PFSK-1 (cell line): ENCODE results near the gene ENDOD1.

ENCODE experiments used
- POLR2AphosphoS5 ChIP-seq: IDR thresholded peaks from 2 replicates; pipeline ENCODE4 v1.6.1; 2012; ENCODE audit warnings: low read depth, mild to moderate bottlenecking, control low read depth, low read length, moderate library complexity
- SIN3A ChIP-seq: IDR thresholded peaks from 2 replicates; pipeline ENCODE4 v1.6.1; 2012; ENCODE audit warnings: mild to moderate bottlenecking, low read length, moderate library complexity, borderline replicate concordance; ENCODE audit not compliant: insufficient read depth
- TAF1 ChIP-seq: IDR thresholded peaks from 2 replicates; pipeline ENCODE4 v1.6.1; 2012; ENCODE audit warnings: low read length, control low read depth, borderline replicate concordance; ENCODE audit not compliant: insufficient read depth

DNA sequence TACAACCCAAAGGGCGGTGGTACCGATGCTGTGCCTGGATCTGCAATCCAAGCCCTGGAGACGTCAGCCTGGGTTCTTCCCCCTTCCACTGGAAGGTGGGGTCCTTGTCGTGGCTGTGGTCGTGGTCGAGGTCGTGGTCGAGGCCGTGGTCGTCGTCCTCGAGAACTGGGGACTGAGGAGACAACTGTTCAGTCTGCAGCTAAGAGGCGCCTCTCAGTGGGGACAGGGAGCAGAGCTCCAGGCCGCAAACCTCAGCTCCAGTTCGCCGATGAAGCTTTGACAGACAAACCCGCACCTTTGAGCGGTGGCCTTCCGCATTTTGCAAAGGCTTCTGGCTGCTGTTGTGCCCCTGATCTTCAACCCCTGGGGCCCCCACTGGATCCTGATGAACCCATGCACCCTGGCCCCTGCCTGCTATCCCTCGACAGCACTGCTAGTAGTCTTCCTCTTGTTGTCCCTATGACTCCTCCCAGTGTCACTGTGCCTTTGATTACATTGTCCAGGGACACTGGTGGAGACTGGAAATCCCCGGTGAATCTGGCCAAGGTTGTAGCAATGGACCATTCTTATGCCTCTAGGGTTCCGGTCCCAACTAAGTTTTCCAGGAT is 38.9 kb upstream of the ENDOD1 start:
- TF ChIP-seq TAF1 (no peak), POLR2AphosphoS5 (no peak), SIN3A (no peak)
